K562 (cell line): ENCODE measurements around the gene TBC1D17. TPM values are rescaled to one million over a fixed set of nuclear protein-coding genes. Genes with fewer than 3 reads are reported as not detected.
A peak's percentile ranks its signal among the peaks of the same experiment; 100 is the strongest.

Experiments
- AFF1 ChIP-seq, 2 experiments: fragments of 450-650 bp; IDR thresholded peaks; 2 replicates each; pipeline ENCODE4 v1.6.1; 2018; ENCODE audit warnings: mild to moderate bottlenecking in 2 of 2, low read depth in 1 of 2; ENCODE audit not compliant: partially characterized antibody in 2 of 2
- BDP1 ChIP-seq: IDR thresholded peaks from 3 replicates; pipeline ENCODE4 v1.6.1; 2011; ENCODE audit not compliant: insufficient read length, insufficient read depth
- ILK ChIP-seq: fragments of 450-650 bp; IDR thresholded peaks from 2 replicates; pipeline ENCODE4 v1.6.1; 2016; ENCODE audit warnings: missing genetic modification characterization, low read depth, mild to moderate bottlenecking, missing compliant biosample characterization, moderate library complexity, borderline replicate concordance
- NFRKB ChIP-seq: fragments of 450-650 bp; IDR thresholded peaks from 2 replicates; pipeline ENCODE4 v1.6.1; 2016; ENCODE audit warnings: low read depth
- NR4A1 ChIP-seq, 2 experiments: fragments of 250-450 bp in 1 of 2; fragments of 450-650 bp in 1 of 2; sonication (Bioruptor Pico) in 1 of 2; IDR thresholded peaks; 2 replicates each; pipeline versions ENCODE4 v1.4.0 to v1.6.1; 2016 to 2020; ENCODE audit warnings: mild to moderate bottlenecking in 2 of 2, missing compliant biosample characterization in 1 of 2, missing genetic modification characterization in 1 of 2, moderate library complexity in 1 of 2
- OTX1 ChIP-seq: fragments of 450-650 bp; formaldehyde crosslinking; IDR thresholded peaks from 2 replicates; pipeline ENCODE4 v1.4.0; 2022; ENCODE audit warnings: mild to moderate bottlenecking
- PPARD ChIP-seq: fragments of 250-450 bp; sonication (Bioruptor Pico); IDR thresholded peaks from 2 replicates; pipeline ENCODE4 v1.8.0; 2022; ENCODE audit warnings: inconsistent platforms, mild to moderate bottlenecking, moderate library complexity
- SMARCB1 ChIP-seq: IDR thresholded peaks from 2 replicates; pipeline ENCODE4 v1.6.1; 2011; ENCODE audit warnings: improper control_type of control experiment, low read depth; ENCODE audit not compliant: insufficient read length
- SRSF3 ChIP-seq: fragments of 200-400 bp; formaldehyde crosslinking; IDR thresholded peaks from 2 replicates; pipeline ENCODE4 v1.6.1; 2016; ENCODE audit warnings: mild to moderate bottlenecking, low read length, moderate library complexity; ENCODE audit not compliant: insufficient read depth
- STAG1 ChIP-seq: sonication (generic); formaldehyde crosslinking; IDR thresholded peaks from 2 replicates; pipeline ENCODE4 v1.5.0; 2020; ENCODE audit warnings: missing genetic modification reagents, borderline replicate concordance
- TAF1 ChIP-seq: IDR thresholded peaks from 2 replicates; pipeline ENCODE4 v1.6.1; 2011; ENCODE audit warnings: mild to moderate bottlenecking, low read length, moderate library complexity; ENCODE audit not compliant: insufficient read depth, control insufficient read depth, severe bottlenecking; ENCODE audit errors: extremely low read depth
- TAF9B ChIP-seq: fragments of 450-650 bp; IDR thresholded peaks from 2 replicates; pipeline ENCODE4 v1.6.1; 2018; ENCODE audit warnings: mild to moderate bottlenecking; ENCODE audit not compliant: partially characterized antibody
- TAL1 ChIP-seq: fragments of 450-650 bp; IDR thresholded peaks from 2 replicates; pipeline ENCODE4 v1.6.1; 2016; ENCODE audit warnings: mild to moderate bottlenecking
- TARDBP ChIP-seq: fragments of 450-650 bp; IDR thresholded peaks from 2 replicates; pipeline ENCODE4 v1.6.1; 2016
- TEAD4 ChIP-seq, 2 experiments: sonication (generic) in 1 of 2; formaldehyde crosslinking in 1 of 2; IDR thresholded peaks; 2 replicates each; pipeline versions ENCODE4 v1.6.1 to v1.8.0; 2012 to 2022; ENCODE audit warnings: borderline replicate concordance in 1 of 2, inconsistent platforms in 1 of 2, low read length in 1 of 2, mild to moderate bottlenecking in 1 of 2, missing genetic modification reagents in 1 of 2
- TOE1 ChIP-seq, 2 experiments: fragments of 450-650 bp in 1 of 2; sonication (generic) in 1 of 2; formaldehyde crosslinking in 1 of 2; IDR thresholded peaks; 2 replicates each; pipeline versions ENCODE4 v1.7.1 to v1.8.0; 2016 to 2022; ENCODE audit warnings: borderline replicate concordance in 2 of 2, mild to moderate bottlenecking in 2 of 2, antibody characterized with exemption in 1 of 2, inconsistent platforms in 1 of 2, low read depth in 1 of 2, missing genetic modification reagents in 1 of 2, moderate library complexity in 1 of 2
- ZBTB7A ChIP-seq: IDR thresholded peaks from 2 replicates; pipeline ENCODE4 v1.6.1; 2011; ENCODE audit warnings: low read depth, mild to moderate bottlenecking, low read length, moderate library complexity, borderline replicate concordance; ENCODE audit not compliant: control insufficient read depth
- ZC3H4 ChIP-seq: sonication (generic); formaldehyde crosslinking; IDR thresholded peaks from 2 replicates; pipeline ENCODE4 v1.9.0; 2021; ENCODE audit warnings: missing genetic modification reagents, borderline replicate concordance
- ZKSCAN3 ChIP-seq: fragments of 250-450 bp; sonication (Bioruptor Pico); IDR thresholded peaks from 2 replicates; pipeline ENCODE4 v1.4.0; 2020
- ZNF324 ChIP-seq: fragments of 250-450 bp; sonication (Bioruptor Pico); IDR thresholded peaks from 2 replicates; pipeline ENCODE4 v1.4.0; 2020; ENCODE audit warnings: mild to moderate bottlenecking
- ZNF449 ChIP-seq: fragments of 250-450 bp; sonication (Bioruptor Pico); IDR thresholded peaks from 2 replicates; pipeline ENCODE4 v1.8.0; 2022; ENCODE audit warnings: moderate library complexity, mild to moderate bottlenecking, inconsistent platforms
- polyA plus RNA-seq, 8 experiments: library from polyadenylated mRNA; depleted of rRNA in 4 of 8; stranded (reverse) in 5 of 8; unstranded in 3 of 8; fragments of >200 nt; fragmentation: Nextera tagmentation in 2 of 8; fragmentation: Illumina TruSeq in 1 of 8; extraction: Ambion mirVana in 2 of 8; extraction: Trizol in 1 of 8; gene quantifications; 2 replicates each; pipeline versions ENCODE4 v1.2.1 to v1.2.3, GENCODE V29; 2011 to 2014; ENCODE audit warnings: inconsistent platforms in 1 of 8, missing spikeins in 1 of 8
- total RNA-seq, 7 experiments: library from RNA; depleted of rRNA in 6 of 7; stranded (reverse); fragments of >200 nt in 6 of 7; fragmentation: Illumina TruSeq in 2 of 7; extraction: Trizol in 2 of 7; gene quantifications; 2 replicates each; pipeline versions ENCODE4 v1.2.1 to v1.2.3, GENCODE V29; 2011 to 2021; ENCODE audit warnings: low replicate concordance in 1 of 7

Gene TBC1D17
- total and polyA plus RNA-seq, 9 of the 15 experiments (the other 6 are each of a cell fraction or from before 2014, with no cell fraction given): 0.42 to 16.0 (median 3.8) TPM

GRCh38 chr19:49847731-49848696 lies 29.5 kb upstream of the TBC1D17 start (continued):
- TF ChIP-seq NR4A1 (CRISPR knock-in tag; IDR thresholded peaks at IDR 0.05) (no peak), NR4A1 (tag; IDR thresholded peaks at IDR 0.05) (0 out of 2 replicates have a peak, but pooled peaks have one; percentile 80), ZNF324 (CRISPR knock-in tag) (no peak), TEAD4 (IDR thresholded peaks at IDR 0.05; ENCODE audit: low read length) (peak; percentile 71), TEAD4 (CRISPR knock-in tag; IDR thresholded peaks at IDR 0.05; ENCODE audit: borderline replicate concordance) (no peak), NFRKB (no peak), STAG1 (CRISPR knock-in tag) (no peak), ZC3H4 (CRISPR knock-in tag) (no peak), SRSF3 (no peak), OTX1 (CRISPR knock-in tag) (no peak), SMARCB1 (no peak), AFF1 (IDR thresholded peaks at IDR 0.05; ENCODE audit: low read depth in 1 of 2, partially characterized antibody in 2 of 2) (peak in 1 of 2 experiments; percentile 33), ZBTB7A (no peak), TAF9B (no peak), TARDBP (no peak), TAF1 (no peak), ZKSCAN3 (no peak), TOE1 (IDR thresholded peaks at IDR 0.05; ENCODE audit: borderline replicate concordance) (no peak), TOE1 (CRISPR knock-in tag; IDR thresholded peaks at IDR 0.05; ENCODE audit: borderline replicate concordance, low read depth) (no peak), TAL1 (no peak), ZNF449 (no peak), ILK (no peak), PPARD (no peak), BDP1 (no peak)
